Stimulated activated CD4-positive, alpha-beta T cell treated with anti-CD3 and anti-CD28 coated beads, Interleukin-2, amount 100 ng/mL, for 48 hours (primary cell): Measurements from ENCODE around the gene SEPTIN2.
"Not testable (repeated sequence)": the region's sequence is repeated elsewhere in the genome, so short reads cannot be mapped to it uniquely, and the experiment has no call there.

Experiments
- DNase-seq, 2 donors: peaks; one replicate each; pipeline ENCODE4 v3.0.0-alpha.2; 2020

The SEPTIN2 gene

DNA sequence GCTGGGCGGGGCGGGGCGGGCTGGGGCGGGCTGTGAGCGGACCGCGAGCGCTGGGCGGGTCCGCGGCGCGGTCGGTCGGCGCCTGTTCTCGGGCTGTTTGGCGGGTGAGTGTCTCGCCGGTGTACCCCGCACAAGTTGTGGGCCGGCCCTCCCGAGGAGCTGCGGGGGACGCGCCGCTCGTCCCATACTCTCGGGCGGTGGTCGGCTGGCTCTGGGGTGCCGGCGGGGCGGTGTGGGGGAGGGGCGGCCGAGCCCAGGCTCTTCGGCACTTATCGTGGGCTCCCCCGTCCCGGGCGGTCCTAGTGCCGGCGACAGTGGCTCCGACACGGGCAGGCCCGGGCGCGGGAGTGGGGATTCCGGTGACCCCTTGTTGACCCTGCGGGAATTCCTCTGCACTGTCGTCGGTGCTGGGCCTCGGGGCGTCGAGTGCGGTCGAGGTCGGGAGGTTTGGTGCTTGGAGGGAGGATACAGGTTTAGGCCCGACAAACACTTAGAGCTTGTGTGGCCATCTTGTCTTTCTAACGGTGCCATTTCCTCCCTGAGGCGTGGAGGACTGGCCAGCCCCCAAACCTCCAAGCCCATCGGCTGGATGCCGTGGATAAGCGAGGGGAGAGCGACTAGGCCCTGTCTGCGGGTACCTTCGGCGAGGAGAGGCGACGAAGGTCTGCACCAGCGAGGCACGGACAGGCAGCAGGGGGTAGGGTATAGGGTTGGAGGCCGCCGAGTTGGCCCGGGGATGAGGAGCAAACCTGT, at the start of gene SEPTIN2:
SEPTIN2 (plus strand) TSS at position 47 of the 753 bp plus-strand sequence. CDS start 8,308 bp downstream, outside the sequence.
- peak in 1 of 2 donors; percentile 58 for DNase-seq

DNA sequence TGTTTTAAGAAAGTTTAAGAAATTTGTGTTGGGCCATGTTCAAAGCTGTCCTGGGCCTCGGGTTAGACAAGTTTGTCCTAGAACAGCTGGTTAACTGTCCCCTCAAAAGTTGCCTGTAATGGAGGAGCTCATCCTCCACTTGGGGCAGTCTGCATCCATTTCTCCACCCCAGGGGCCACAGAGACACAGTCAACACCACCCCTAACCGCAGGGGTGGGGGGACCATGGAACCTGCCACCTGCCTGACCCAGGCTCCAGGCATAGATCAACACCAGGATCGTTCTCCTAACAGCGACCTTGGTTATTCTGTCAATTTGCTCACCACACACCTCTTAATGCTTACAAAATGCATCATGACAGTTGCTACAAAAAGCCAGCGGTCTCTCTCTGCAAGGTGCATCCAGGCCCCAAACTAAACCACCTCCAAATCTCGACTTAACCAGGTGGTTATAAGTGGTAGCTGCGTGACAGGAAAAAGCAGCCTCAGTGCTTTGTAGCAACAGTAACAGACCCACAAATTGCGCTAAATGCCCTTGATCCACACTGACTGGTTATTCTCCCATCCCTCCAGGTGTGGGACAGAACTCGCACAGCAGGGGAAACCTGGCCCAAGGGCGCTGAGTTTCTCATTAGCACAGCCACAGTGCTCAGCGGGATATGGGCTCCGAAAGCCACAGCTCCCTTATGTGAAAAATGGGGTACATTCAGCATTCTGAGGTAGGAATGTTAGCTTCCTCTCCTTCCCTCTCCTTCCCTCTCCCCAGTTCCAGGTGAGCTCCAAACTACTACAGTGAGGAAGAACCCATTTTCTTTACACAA, 48.3 kb upstream of the SEPTIN2 start:
- DNase-seq: no peak

GRCh38 chr2:241268306-241268705, 47.4 kb upstream of the SEPTIN2 start:
- DNase-seq: no peak

- DNase-seq: no peak
These were observed 46.8 kb upstream of the SEPTIN2 start for GRCh38 chr2:241268716-241269445.

- DNase-seq: no peak
These were observed 45.8 kb upstream of the SEPTIN2 start for GRCh38 chr2:241269707-241270520.

DNA sequence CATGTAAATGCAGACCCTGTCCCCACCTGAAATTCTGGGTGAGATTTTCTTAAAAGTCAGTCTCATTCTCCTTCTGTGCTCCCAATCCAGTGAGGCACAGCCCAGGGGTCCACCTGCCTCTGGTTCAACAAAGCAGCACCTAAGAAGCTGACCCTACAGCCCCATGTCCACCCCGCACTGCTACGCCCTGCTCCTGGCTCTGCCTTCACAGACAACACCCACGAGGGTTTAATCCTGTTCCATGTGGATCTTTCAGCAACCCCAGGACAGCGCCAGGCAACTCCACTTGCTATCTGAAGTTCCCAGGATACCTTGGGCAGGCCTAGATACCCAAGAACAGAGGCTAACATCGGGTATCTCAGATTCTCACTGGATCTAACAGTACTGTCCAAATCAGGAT, 45.2 kb upstream of the SEPTIN2 start:
- DNase-seq: no peak

DNA sequence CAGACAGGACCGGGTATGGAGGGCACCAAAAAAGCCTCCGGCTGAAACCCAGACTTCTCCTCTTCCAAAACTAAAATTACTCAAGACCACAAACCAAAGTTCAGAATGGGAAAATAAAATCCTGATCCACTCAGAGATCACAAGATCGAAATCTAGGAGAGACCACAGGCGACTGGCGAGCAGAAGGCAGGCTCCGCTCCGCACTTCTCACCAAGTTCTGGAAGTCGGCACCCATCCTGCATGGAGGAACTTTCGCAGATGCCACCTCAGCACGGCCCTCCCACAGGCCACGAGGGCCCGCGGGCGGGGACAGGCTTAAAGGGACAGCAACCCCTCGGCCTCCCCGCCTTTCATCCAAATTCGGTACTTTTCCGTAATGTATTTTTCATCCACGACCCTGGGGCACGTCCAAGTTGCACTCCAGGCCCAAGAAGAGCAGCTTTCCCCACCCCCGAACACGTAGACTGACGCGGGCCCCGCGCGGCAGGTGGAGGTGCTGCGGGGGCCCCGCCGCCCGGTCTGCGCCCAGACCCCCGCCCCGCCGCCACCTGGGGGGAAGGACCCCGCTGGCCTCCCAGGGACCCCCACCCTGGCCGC, 43.9 kb upstream of the SEPTIN2 start:
- peak; percentile 39 to 54 for DNase-seq

GRCh38 chr2:241272303-241273209, 43.2 kb upstream of the SEPTIN2 start:
- DNase-seq: peak; percentile 21 to 46

DNA sequence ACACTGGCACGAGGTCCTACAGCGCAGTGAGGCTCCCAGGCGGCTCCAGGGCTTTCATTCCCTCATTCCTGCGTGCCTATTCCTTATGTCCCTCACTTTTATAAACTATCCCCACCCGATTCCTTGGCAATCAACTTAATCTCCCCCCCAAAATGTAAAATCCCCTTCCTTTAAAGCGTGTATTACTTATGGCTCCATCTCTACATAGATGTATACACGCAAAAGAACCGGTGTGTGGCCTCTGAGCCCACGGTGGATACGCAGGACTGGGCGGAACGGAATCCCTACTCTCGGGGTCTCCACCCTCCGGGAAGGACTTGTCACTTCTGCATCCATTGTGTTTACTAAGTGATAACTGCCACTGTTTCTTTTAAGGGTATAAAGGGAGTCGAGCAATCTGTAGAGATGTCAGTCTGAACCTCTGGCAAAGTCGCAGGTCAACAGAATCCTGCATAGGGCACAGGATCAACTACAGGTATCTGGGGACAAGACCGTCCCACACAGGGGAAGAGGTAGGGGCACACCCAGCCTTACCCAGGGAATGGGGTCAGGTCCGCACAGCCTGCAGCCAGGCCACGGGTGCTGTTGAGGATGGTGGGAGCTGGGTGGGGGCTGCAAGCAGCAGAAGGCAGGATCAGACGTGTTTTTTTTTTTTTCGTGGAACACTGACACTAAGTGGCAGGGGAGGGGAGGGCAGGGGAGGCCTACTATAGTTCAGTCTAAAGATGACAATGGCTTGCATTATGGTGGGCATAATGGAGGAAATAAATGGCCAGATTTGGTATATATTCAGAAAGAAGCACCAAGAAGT, 42.3 kb upstream of the SEPTIN2 start:
- no peak for DNase-seq

GRCh38 chr2:241274127-241274526, 41.6 kb upstream of the SEPTIN2 start:
- DNase-seq: no peak

DNA sequence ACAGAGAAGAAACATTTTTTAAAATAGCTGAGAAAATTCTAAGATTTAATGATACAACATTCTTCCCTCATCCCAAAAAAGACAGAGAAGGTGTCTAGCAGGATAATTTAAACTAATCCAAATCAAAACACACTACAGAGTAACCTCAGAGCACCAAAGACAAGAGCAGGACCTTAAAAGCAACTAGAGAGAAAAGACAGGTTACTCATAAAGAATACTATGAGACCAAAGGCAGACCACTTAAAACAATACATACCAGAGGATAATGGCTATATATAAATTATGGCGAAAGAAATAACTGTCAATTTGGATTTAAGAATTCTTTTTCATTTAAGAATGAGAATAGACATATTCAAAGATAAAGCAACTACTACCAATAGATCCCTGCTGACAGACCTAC, 40.2 kb upstream of the SEPTIN2 start:
- DNase-seq: no peak

- DNase-seq: no peak
These were observed 39.8 kb upstream of the SEPTIN2 start for GRCh38 chr2:241275910-241276309.

DNA sequence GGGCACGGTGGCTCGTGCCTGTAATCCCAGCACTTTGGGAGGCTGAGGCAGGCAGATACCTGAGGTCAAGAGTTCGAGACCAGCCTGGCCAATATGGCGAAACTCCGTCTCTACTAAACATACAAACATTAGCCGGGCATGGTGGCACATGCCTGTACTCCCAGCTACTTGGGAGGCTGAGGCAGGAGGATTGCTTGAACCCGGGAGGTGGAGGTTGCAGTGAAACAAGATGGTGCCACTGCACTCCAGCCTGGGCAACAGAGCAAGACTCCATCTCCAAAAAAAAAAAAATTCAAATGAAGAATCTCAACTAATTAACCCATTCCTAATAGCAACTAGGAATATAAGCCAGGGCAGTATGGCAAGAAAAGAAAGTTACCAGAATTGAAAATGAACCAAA, 37.4 kb upstream of the SEPTIN2 start:
- not testable (repeated sequence) for DNase-seq

GRCh38 chr2:241279413-241279812, 36.3 kb upstream of the SEPTIN2 start:
- DNase-seq: no peak

DNA sequence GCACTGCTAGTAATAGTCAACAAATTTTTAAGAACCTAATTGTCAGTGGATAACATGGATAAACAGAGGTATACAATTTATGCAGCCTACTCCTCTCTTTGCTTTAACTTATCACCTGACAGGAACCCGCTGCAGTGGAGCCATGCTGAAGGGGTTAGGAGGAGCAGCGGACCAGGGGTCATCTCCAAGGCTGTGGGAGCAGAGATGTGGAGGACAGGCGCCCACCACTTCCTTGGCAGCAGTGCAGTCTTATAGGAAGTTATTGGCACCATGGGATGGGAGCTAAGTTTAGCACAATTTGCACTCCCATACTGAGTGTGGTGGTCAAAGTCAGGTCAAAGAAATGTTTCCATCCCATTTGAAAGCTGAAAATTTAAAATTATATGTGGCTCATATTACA, 35.9 kb upstream of the SEPTIN2 start:
- DNase-seq: no peak

GRCh38 chr2:241280291-241280690, 35.4 kb upstream of the SEPTIN2 start:
- no peak for DNase-seq

- no peak for DNase-seq
These were observed 33.2 kb upstream of the SEPTIN2 start for GRCh38 chr2:241282555-241282954.

DNA sequence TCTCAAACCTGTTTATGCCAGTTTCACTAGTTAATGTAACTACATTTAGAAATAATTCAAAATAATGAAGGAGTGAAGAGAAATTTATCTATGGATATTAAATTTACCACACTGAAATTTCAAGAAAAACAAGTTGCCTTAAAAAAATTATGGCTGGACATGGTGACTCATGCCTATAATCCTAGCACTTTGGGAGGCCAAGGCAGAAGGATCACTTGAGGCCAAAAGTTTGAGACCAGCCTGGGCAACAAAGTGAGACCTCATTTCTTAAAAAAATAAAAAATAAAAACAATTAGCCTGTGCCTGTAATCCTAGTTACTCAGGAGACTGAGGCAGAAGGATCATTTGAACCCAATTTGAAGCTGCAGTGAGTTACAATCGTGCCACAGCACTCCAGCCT, 30.1 kb upstream of the SEPTIN2 start:
- DNase-seq: no peak

DNA sequence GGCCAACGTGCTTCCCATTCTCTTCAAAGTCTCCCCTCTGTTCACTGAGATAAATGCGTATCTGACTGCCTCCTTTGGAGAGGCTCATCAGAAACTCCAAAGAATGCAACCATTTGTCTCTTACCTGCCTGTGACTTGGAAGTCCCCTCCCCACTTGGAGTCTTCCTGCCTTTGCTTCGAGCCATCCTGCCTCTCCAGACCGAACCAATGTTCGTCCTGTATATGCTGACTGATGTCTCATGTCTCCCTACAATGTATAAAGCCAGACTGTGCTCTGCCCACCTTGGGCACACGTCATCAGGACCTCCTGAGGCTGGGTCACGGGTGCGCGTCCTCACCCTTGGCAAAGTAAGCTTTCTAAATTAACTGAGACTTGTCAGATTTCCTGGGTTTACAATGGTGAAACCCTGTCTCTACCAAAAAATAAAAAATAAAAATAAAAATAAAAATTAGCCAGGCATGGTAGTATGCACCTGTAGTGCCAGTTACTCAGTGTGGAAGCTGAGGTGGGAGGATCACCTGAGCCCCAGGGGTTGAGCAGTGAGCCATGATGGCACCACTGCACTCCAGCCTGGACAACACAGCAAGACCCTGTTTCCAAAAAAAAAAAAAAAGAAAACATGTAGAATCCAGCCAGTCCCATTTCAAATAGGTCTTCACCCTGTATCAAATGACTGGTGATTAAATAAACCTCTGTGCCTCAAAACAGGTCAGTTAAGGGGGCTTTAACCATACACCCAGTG, 29.2 kb upstream of the SEPTIN2 start:
- DNase-seq: no peak
